IPS-18c (cell line): Measurements from ENCODE around the gene HACE1.
"Not testable (repeated sequence)": the region's sequence is repeated elsewhere in the genome, so short reads cannot be mapped to it uniquely, and the experiment has no call there.

Experiments
- H3K4me3 ChIP-seq: 2 replicates; pipeline ENCODE4 v1.7.0; 2013; ENCODE audit warnings: low read depth, mild to moderate bottlenecking, low read length, moderate library complexity; ENCODE audit not compliant: insufficient read depth
- H3K9me3 ChIP-seq: one replicate; pipeline ENCODE4 v1.6.1; 2013; ENCODE audit warnings: mild to moderate bottlenecking, low read length, moderate library complexity; ENCODE audit not compliant: control insufficient read depth, insufficient read depth

Gene HACE1

DNA sequence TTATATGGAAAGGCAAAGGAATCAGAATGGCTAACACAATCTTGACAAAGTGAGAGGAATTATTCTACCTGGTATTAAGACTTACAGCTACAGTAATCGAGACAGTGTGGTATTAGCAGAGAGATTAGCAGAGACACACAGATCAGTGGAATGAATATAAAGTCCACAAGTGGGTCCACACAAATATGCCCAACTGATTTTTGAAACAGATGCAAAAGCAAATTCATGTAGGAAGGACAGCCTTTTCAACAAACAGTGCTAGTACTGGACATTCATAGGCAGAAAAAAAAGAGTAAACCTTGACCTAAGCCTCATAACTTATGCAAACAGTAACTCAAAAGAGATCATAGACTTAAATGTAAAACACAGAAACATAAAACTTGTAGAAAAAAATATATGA, 22.6 kb downstream of the HACE1 start:
- Histone ChIP-seq H3K9me3 (no peaks in the 10 kb centered on the region), H3K4me3 (no peak overlapping the region)

DNA sequence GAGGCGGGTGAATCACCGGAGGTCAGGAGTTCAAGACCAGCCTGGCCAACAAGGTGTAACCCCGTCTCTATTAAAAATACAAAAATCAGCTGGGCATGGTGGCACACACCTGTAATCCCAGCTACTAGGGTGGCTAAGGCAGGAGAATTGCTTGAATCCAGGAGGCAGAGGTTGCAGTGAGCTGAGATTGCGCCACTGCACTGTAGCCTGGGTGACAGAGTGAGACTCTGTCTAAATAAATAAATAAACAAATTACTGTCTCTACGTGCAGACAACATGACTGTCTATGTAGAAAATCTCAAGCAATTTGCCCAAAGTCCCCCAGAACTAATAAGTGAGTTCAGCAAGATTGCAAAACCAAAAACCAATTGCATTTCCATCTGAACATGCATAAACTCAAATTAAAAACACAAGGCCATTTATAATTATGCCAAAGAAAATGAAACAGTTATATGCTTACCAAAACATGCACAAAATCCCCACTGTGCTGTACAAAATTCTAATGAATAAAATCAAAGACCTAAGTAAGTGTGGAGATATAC, 23.2 kb downstream of the HACE1 start:
- not testable (repeated sequence) for H3K4me3 ChIP-seq, H3K9me3 ChIP-seq

DNA sequence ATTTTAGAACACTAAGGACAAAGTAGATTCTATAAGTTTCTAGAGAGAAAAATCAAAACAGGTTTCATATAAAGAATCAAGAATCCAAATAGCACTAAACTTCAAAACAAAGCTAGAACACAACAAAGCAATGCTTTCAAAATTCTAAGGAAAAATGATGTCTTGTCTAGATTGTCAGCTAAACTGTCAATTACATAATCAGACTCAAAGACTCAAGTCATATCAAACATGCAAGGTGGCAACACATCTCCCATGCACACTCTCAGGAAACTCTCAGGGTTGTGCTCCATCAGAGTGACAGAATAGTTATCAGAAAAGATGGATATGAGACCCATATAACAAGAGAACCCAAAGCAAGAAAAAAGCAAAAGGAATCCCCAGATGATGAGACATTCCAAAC, 23.9 kb downstream of the HACE1 start:
- H3K9me3 ChIP-seq: no peaks in the 10 kb centered on the region
- H3K4me3 ChIP-seq: no peak overlapping the region

DNA sequence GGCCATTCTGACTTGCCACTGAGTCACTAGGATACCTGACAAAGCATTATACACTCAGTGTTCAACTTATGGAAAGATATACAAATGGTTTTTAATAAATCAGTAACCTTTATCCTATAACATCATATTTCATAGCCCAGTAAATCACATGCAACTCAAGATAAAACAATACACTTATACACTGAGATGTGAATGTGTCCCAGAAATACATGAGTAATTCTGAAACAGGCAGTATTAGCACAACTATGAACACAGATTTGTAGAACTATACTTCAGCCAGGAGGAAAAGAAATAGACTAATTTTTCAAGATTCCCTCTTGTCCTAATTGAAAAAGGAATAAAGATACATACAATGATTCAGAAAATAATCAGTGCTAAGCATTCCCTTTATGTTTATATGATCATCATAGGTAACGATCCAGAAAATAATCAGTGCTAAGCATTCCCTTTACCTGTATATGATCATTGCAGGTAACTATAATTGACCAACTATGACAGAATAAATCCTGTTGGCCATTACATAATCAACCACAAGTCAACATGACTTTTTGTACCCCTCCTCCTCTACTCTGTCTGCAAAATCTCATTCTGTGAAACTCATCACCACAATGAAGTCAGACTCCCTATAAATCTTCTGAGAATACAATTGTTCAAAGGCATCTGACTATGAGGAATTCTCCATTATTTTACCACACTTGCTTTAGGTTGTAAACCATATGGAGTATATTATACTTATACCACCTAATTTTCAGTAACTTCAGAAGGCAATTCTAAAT, 30.3 kb downstream of the HACE1 start:
- no peak overlapping the region for H3K4me3 ChIP-seq
- H3K9me3 ChIP-seq: peaks cover 5% of the 10 kb centered on the region

DNA sequence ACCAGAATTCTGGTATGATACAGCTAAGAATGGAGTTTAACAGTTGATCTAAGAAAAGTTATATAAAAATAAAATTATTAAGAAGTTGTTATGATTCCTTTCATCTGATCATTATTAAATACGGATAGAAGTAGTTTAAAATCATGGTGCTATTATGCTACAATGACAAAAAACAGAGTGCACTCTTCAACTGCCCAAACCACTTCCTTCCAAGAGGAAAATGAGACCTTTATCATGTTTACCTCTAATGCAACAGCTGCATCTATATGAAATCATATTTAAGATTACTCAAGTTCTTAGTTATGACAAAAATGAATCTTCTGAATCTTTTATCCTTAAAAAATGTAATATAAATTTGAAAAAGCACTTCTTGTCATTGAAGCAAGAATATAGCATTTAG, 31.2 kb downstream of the HACE1 start:
- Histone ChIP-seq H3K4me3 (no peak overlapping the region), H3K9me3 (peaks cover 5% of the 10 kb centered on the region)

DNA sequence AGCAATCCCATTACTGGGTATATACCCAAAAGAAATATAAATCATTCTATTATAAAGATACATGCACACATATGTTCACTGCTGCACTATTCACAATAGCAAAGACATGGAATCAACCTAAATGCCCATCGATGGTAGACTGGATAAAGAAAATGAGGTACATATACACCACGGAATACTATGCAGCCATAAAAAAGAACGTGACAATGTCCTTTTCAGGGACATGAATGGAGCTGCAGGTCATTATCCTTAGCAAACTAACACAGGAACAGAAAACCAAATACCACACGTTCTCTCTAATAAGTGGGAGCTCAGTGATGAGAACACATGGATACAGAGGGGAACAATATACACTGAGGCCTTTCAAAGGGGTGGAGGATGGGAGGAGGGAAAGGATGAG, 38.9 kb downstream of the HACE1 start:
- not testable (repeated sequence) for H3K9me3 ChIP-seq, H3K4me3 ChIP-seq

DNA sequence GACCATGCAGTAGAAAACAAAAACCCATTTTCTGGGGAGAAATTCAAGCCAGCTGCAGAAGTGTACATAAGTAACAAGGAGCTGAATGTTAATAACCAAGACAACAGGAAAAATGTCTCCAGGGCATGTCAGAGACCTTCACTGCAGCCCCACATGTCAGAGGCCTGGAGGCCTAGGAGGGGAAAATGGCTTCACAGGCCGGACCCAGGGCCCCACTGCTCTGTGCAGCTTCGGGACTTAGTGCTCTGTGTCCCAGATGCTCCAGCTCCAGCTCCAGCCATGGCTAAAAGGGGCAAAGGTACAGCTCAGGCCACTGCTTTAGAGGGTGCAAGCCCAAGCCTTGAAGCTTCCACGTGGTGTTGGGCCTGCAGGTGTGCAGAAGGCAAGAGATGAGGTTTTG, 43.6 kb downstream of the HACE1 start:
- Histone ChIP-seq H3K9me3 (no peaks in the 10 kb centered on the region), H3K4me3 (no peak overlapping the region)

DNA sequence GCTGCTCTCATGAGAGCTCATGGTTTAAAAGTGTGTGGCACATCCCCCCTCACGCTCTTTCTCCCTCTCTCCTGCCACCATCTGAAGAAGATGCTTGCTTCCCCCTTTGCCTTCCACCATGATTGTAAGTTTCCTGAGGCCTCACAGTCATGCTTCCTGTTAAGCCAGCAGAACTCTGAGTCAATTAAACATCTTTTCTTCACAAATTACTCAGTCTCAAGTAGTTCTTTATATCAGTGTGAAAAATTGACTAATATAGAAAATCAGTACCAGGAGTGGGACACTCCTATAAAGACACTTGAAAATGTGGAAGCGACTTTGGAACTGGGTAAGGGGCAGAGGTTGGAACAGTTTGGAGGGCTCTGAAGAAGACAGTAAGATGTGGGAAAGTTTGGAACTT, 45.0 kb downstream of the HACE1 start:
- Histone ChIP-seq H3K4me3 (no peak overlapping the region), H3K9me3 (no peaks in the 10 kb centered on the region)

DNA sequence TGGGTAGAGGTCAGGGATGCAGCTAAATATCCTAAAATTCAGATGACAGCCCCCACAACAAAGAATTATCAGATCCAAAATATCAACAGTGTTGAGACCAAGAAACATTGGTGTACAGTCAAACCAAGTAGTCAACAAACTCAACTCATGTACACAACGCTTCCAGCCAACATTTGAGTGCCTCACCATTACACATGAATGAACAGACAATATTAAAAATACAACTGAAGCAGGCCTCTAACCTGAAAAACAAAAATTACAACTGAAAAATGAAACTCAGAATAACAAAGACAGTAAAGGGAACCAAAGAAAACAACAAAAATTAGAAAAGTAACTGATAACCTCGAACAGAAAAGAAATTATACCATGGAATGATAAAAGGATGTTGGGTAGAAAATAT, 46.2 kb downstream of the HACE1 start:
- H3K4me3 ChIP-seq: no peak overlapping the region
- H3K9me3 ChIP-seq: no peaks in the 10 kb centered on the region

DNA sequence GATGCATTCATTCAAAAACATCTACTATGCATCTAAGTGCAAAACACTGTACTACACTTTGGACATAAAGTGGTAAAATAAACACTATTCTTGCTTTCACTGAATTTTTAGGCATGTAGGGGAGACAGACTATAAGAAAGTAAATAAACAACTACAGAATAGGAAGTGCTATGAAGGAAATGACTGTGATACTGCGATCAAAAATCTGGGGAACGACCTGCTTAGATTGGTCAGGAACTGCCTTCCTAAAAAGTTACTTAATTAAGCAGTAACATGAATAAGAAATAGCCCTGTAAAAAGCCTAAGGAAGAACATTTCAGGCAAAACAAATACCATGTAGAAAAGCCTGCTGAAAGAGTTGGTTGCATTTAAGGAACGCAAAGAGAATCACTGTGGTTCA, 50.6 kb downstream of the HACE1 start:
- Histone ChIP-seq H3K4me3 (no peak overlapping the region), H3K9me3 (no peaks in the 10 kb centered on the region)

DNA sequence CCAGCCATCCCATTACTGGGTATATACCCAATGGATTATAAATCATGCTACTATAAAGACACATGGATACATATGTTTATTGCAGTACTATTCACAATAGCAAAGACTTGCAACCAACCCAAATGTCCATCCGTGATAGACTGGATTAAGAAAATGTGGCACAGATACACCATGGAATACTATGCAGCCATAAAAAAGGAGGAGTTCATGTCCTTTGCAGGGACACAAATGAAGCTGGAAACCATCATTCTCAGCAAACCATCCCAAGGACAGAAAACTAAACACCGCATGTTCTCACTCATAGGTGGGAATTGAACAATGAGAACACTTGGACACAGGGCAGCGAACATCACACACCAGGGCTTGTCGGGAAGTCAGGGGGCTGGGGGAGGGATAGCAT, 54.4 kb downstream of the HACE1 start:
- not testable (repeated sequence) for H3K4me3 ChIP-seq, H3K9me3 ChIP-seq

DNA sequence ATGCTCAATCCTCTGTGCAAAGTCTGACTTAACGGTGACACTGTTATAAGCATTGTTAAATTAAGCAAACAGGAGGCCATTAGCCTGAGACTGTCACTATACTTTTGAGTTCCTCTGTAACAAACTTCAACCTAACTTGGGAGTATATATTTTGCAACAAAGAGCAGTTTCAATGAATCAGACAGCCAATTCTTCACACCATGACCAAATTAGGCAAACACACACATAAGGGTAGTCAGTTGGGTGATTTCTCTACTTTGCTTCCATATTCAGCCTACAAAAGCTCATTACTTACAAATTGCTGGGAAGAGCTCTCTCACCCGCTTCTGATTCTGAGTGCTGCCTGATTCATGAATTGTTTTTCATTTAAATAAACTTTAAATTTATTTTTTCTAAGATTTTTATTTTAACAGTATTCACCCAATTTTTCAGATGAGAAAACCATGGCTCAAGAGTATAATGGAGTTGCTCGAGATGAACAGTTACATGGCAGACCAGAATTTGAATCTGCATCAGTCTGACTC, 60.5 kb downstream of the HACE1 start:
- H3K9me3 ChIP-seq: no peaks in the 10 kb centered on the region

DNA sequence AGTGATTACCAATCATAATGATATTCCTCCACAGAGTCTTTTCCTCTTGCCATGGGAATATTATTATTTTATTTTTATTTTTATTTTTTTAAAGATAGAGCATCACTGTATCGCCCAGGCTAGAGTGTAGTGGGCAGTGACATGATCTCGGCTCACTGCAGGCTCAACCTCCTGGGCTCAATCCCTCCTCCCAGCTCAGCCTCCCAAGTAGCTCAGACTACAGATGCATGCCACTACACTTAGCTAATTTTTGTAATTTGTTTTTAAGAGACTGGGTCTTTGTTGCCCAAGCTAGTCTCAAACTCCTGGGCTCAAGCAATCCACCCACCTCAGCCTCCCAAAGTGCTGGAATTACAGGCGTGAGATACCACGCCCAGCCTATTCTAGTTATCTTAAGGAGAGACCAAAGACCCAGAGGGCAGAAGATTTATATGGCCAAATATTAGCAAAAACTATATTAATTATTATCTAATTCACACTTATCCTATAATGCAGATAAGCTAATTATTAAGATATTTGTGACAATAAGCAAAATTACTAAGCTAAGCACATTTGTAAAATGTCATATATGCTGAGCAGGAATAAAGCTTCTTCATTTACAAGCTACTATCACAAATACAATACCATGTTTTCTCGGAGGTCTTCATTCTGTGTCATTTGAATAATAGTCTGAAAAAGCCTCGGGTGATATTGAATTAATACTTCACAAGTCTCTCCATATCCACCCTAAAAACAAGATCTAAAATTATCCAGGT, 63.5 kb downstream of the HACE1 start:
- H3K9me3 ChIP-seq: no peaks in the 10 kb centered on the region
- H3K4me3 ChIP-seq: no peak overlapping the region

More for the DNA sequence above, 60.5 kb downstream of the HACE1 start:
- H3K4me3 ChIP-seq: no peak overlapping the region

DNA sequence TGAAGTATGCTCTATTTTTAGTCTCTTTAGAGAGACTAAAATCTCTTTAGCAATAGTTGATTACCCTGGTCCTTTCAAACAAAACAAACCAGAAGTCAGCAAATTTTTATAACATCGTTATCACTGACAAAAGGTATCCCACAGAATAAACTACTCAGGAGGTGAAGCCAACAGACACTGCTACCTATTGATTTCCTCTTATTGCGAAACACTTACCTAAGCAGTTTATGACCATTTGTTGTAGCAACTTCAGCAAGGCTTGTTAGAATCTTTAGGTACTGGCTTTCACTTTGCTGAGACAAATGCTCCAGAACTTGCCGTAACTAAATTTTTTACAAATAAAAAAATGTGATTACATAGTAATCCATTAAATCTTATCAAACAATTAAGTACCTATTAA, 64.4 kb downstream of the HACE1 start:
- H3K9me3 ChIP-seq: no peaks in the 10 kb centered on the region
- no peak overlapping the region for H3K4me3 ChIP-seq

DNA sequence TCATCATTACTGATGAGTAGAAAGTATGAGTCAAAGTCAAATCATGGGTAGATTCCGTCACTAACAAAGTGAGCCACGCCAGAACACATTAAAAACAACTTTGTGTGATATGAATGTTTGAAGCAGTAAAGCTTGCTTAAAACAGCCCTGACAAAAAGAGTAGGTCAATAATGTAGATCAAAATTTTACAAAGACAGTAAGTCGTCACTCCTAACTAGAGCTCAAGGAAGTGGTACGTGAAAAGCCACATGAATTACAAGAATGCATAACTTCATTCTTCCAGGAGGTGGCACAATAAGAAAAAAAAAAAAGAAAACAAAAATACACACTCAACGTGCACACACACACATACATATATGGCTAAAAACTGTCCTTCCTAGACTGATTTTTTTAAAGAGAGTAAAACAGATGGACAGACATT, 69.9 kb downstream of the HACE1 start:
- no peak overlapping the region for H3K4me3 ChIP-seq
- H3K9me3 ChIP-seq: no peaks in the 10 kb centered on the region

DNA sequence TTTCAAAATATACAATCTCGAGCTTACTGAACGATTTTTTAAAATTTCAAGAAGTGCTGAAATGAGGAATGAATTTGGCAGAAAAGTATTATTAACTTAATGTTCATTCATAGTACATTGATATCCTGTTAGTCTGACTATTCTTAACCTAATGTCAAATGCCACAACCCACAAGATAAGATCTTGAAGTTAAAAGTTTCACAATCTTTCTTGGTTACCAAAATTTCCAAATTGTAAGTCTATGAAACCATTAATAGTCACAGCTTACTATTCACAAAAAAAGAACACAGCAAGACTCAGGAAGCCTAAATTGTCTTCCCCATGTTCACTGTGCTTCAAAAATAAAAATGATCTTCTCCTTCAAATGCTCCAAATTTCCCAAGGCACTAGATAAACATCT, 71.3 kb downstream of the HACE1 start:
- no peaks in the 10 kb centered on the region for H3K9me3 ChIP-seq
- H3K4me3 ChIP-seq: no peak overlapping the region

DNA sequence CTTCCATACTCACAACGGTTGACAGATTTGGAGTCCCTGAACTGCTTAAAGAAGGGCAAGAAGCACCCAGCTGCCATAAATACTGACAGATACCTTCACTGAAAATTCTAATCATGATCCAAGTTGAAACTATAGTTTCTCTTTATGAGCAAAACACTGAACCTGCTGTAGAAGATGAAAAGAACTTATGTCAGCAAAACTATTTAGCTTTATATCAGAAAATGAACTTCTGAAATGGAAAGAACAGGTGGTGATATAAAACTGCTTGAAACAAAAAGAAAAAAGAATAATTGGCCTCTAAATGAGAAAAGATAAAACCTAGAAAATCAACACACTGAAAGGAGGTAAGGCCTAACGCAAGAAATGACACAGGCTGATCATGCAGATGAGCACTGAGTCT, 72.4 kb downstream of the HACE1 start:
- no peaks in the 10 kb centered on the region for H3K9me3 ChIP-seq
- H3K4me3 ChIP-seq: no peak overlapping the region

DNA sequence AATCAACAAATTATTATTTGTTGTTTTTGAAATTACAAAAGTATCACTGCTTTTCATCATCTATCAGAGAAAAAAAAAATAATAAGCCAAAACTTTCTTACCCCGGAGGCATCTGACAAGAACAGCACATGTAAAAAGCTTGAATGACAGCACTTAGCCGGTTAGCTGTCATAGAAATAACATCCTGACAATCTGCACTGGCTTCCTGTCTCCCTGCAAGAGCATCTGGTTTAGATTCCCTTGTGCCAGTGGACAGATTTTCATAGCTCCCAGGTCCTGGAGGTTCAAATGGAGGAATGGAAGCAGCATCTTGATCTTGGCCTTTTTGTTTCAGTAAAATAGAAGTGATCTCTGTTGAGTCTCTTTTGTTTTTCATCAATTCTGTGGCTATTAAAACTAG, 74.8 kb downstream of the HACE1 start:
- Histone ChIP-seq H3K9me3 (no peaks in the 10 kb centered on the region), H3K4me3 (no peak overlapping the region)
